Fibroblast of villous mesenchyme (primary cell): ENCODE measurements around the gene KIAA1958. TPM values are rescaled to one million over a fixed set of nuclear protein-coding genes. Genes with fewer than 3 reads are reported as not detected.

Source experiments
- DNase-seq: peaks from one replicate; pipeline ENCODE4 v3.0.0-alpha.2; 2010; ENCODE audit warnings: low read depth
- H3K4me3 ChIP-seq: 2 replicates; pipeline ENCODE4 v1.5.1; 2011; ENCODE audit warnings: low read depth, mild to moderate bottlenecking, low read length
- CTCF ChIP-seq: IDR thresholded peaks from 2 replicates; pipeline ENCODE4 v1.5.1; 2012; ENCODE audit warnings: low read depth, mild to moderate bottlenecking, low read length; ENCODE audit not compliant: insufficient read depth
- total RNA-seq: library from RNA; depleted of rRNA; stranded (reverse); fragments of >200 nt; gene quantifications from 2 replicates; pipeline ENCODE4 v1.2.3, GENCODE V29; 2012

Gene KIAA1958
- total RNA-seq, 1 donor = 1.7 TPM

DNA sequence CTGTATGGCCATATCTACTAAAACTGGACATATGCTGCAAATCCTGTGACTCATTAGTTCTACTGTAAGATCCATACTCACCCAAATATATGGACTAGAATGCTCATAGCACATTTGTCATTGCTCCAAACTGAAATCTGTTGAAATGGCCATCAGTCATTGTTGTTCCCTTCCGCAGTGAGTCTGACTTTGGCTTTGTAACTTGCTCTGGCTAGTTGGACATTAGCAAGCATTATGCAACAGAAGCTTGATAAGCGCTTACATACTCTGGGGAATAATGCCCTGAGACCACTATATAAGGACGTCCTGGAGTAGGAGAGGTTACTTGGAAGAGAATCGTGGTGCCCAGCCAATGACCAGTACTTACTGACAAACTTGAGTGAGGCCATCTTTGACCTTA is 9.0 kb downstream of the KIAA1958 start:
- H3K4me3 ChIP-seq = no peak overlapping the region
- no peak for DNase-seq
- no peak for TF ChIP-seq CTCF

- DNase-seq = peak; percentile 58
- H3K4me3 ChIP-seq = no peak overlapping the region
- no peak for TF ChIP-seq CTCF
Observed at GRCh38 chr9:112496074-112496722, 9.6 kb downstream of the KIAA1958 start.

- no peak overlapping the region for H3K4me3 ChIP-seq
- DNase-seq = no peak
- no peak for TF ChIP-seq CTCF
Observed at GRCh38 chr9:112500842-112501241, 14.2 kb downstream of the KIAA1958 start.

DNA sequence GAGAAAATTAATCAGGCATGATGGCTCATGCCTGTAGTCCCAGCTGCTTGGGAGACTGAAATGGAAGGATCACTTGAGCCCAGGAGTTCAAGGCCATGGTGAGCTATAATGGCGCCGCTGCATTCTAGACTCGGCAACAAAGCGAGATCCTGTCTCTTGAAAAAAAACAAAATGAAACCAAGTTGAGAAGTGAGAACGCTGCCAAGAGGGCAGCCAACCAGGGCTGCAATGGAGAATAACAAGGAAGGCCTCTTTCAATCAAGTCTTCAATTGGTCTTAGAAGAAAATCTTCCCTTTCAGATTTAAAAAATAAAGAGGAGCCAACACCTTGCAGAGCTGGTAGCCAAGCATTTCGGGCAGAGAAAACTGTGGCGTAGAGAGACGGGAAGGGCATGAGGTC is 14.7 kb downstream of the KIAA1958 start:
- no peak for TF ChIP-seq CTCF
- H3K4me3 ChIP-seq = no peak overlapping the region
- no peak for DNase-seq

GRCh38 chr9:112502175-112502946 is 15.7 kb downstream of the KIAA1958 start:
- no peak for DNase-seq

GRCh38 chr9:112503170-112503569 is 16.5 kb downstream of the KIAA1958 start:
- no peak overlapping the region for H3K4me3 ChIP-seq
- no peak for TF ChIP-seq CTCF
- DNase-seq = peak; percentile 19

More at GRCh38 chr9:112502175-112502946, 15.7 kb downstream of the KIAA1958 start:
- H3K4me3 ChIP-seq = no peak overlapping the region
- no peak for TF ChIP-seq CTCF
